B cell (primary cell): ENCODE results near the gene TLL2. TPM values are rescaled to one million over a fixed set of nuclear protein-coding genes. Genes with fewer than 3 reads are reported as not detected.

ENCODE experiments used
- ATAC-seq: fragments of 200-7000 bp; cut with Tn5 transposase; one replicate; pipeline ENCODE4 v1.10.0; 2021; ENCODE audit warnings: low read depth, mild to moderate bottlenecking, moderate number of reproducible peaks, moderate library complexity
- CTCF ChIA-PET: fragments of 350-600 bp; sonication (Branson Sonifier 250); formaldehyde crosslinking; loops from one replicate; lab custom pipeline; 2021; ENCODE audit warnings: antibody characterized with exemption, inconsistent platforms; lab: Charles Lee
- POLR2A ChIA-PET: fragments of 350-600 bp; sonication (Branson Sonifier 250); formaldehyde crosslinking; loops from one replicate; lab custom pipeline; 2021; ENCODE audit warnings: antibody characterized with exemption; lab: Charles Lee
- DNase-seq: peaks from one replicate; pipeline ENCODE4 v3.0.0; 2013
- H2AFZ ChIP-seq: 2 replicates; pipeline ENCODE4 v1.6.1; 2012; ENCODE audit warnings: mild to moderate bottlenecking, low read depth, low read length; ENCODE audit not compliant: insufficient read depth, poor library complexity, severe bottlenecking
- H3K27ac ChIP-seq, 2 donors: 1 replicate in 1 of 2; 2 replicates in 1 of 2; pipeline ENCODE4 v1.5.1; 2012 to 2013; ENCODE audit warnings: low read length in 2 of 2, mild to moderate bottlenecking in 2 of 2, moderate library complexity in 1 of 2
- H3K27me3 ChIP-seq, 4 experiments: fragments of 200-600 bp in 1 of 4; sonication (generic) in 1 of 4; replicated peaks in 1 of 4; 1 replicate in 2 of 4; 2 replicates in 2 of 4; pipeline versions ENCODE4 v1.6.1 to v1.7.0; 2013 to 2016; ENCODE audit warnings: low read length in 3 of 4, mild to moderate bottlenecking in 2 of 4, mixed read lengths in 1 of 4, moderate library complexity in 1 of 4; ENCODE audit not compliant: insufficient read depth in 4 of 4, control insufficient read depth in 3 of 4; ENCODE audit errors: control extremely low read depth in 1 of 4
- H3K36me3 ChIP-seq, 2 experiments: replicated peaks in 1 of 2; 1 replicate in 1 of 2; 2 replicates in 1 of 2; pipeline versions ENCODE4 v1.6.1 to v1.7.1; 2013; ENCODE audit warnings: low read length in 1 of 2; ENCODE audit not compliant: insufficient read depth in 2 of 2, control insufficient read depth in 1 of 2; ENCODE audit errors: control extremely low read depth in 1 of 2, extremely low read depth in 1 of 2
- H3K4me1 ChIP-seq, 2 donors: fragments of 200-600 bp in 1 of 2; sonication (generic) in 1 of 2; 1 replicate in 1 of 2; 2 replicates in 1 of 2; pipeline versions ENCODE4 v1.5.1 to v1.6.1; 2013 to 2017; ENCODE audit warnings: low read length in 2 of 2; ENCODE audit not compliant: control insufficient read depth in 2 of 2, insufficient read depth in 2 of 2
- H3K4me2 ChIP-seq: replicated peaks from 2 replicates; pipeline ENCODE3; 2012; ENCODE audit warnings: mild to moderate bottlenecking, low read depth, low read length; ENCODE audit not compliant: poor library complexity, severe bottlenecking
- H3K4me3 ChIP-seq, 5 experiments: fragments of 200-600 bp in 1 of 5; sonication (generic) in 1 of 5; 1 replicate in 3 of 5; 2 replicates in 2 of 5; pipeline versions ENCODE4 v1.5.1 to v1.7.0; 2011 to 2016; ENCODE audit warnings: low read length in 4 of 5, mild to moderate bottlenecking in 4 of 5, low read depth in 2 of 5, control low read depth in 1 of 5, moderate library complexity in 1 of 5; ENCODE audit not compliant: insufficient read depth in 1 of 5; ENCODE audit errors: control extremely low read depth in 1 of 5, extremely low read depth in 1 of 5
- H3K79me2 ChIP-seq: fragments of 200-600 bp; sonication (generic); one replicate; pipeline ENCODE4 v1.6.0; 2016; ENCODE audit warnings: low read length; ENCODE audit not compliant: control insufficient read depth, insufficient read depth
- H3K9ac ChIP-seq: fragments of 200-600 bp; sonication (generic); 2 replicates; pipeline ENCODE4 v1.6.1; 2017; ENCODE audit warnings: mild to moderate bottlenecking, low read length, moderate library complexity
- H3K9me3 ChIP-seq, 3 donors: one replicate each; pipeline versions ENCODE4 v1.6.1 to v1.7.1; 2013; ENCODE audit warnings: low read length in 2 of 3; ENCODE audit not compliant: control insufficient read depth in 2 of 3, insufficient read depth in 1 of 3; ENCODE audit errors: control extremely low read depth in 1 of 3
- H4K20me1 ChIP-seq: 2 replicates; pipeline ENCODE4 v1.6.0; 2012; ENCODE audit warnings: mild to moderate bottlenecking, low read length; ENCODE audit not compliant: insufficient read depth, control insufficient read depth, poor library complexity, severe bottlenecking
- H3K27ac Mint-ChIP-seq: one replicate; pipeline ENCODE4 v1.8.0; 2021; ENCODE audit warnings: mixed read lengths
- H3K27me3 Mint-ChIP-seq: one replicate; pipeline ENCODE4 v1.8.0; 2021; ENCODE audit warnings: mixed read lengths
- H3K4me1 Mint-ChIP-seq: one replicate; pipeline ENCODE4 v1.8.0; 2021; ENCODE audit warnings: mixed read lengths
- H3K4me3 Mint-ChIP-seq: one replicate; pipeline ENCODE4 v1.8.0; 2021; ENCODE audit warnings: mixed read lengths
- H3K9me3 Mint-ChIP-seq: one replicate; pipeline ENCODE4 v1.8.0; 2022; ENCODE audit warnings: mixed read lengths; ENCODE audit not compliant: insufficient read depth
- CTCF ChIP-seq: fragments of 200-600 bp; IDR thresholded peaks from one replicate; pipeline ENCODE4 v1.8.0; 2022; ENCODE audit warnings: antibody characterized with exemption, mild to moderate bottlenecking
- EZH2 ChIP-seq: IDR thresholded peaks from 2 replicates; pipeline ENCODE4 v1.6.1; 2012; ENCODE audit warnings: borderline replicate concordance, low read depth, mild to moderate bottlenecking, moderate library complexity, low read length; ENCODE audit not compliant: insufficient read depth, poor library complexity, severe bottlenecking
- WGBS: methylation state at CpG from one replicate; pipeline ENCODE4 v1.1.5; 2013; ENCODE audit warnings: missing lambda C conversion rate; ENCODE audit not compliant: insufficient coverage; 5-methylcytosine and 5-hydroxymethylcytosine counted together
- intact Hi-C: fragments of 100-400 bp; cut with micrococcal nuclease; formaldehyde crosslinking; loops from one replicate; pipeline ENCODE4 v1.10.0; 2022
- polyA plus RNA-seq: library from polyadenylated mRNA; depleted of rRNA; stranded (reverse); fragments of >200 nt; gene quantifications from 2 replicates; pipeline ENCODE4 v1.2.3, GENCODE V29; 2012
- total RNA-seq, 2 donors: library from RNA; stranded (reverse); fragments of 120-200 nt in 1 of 2; gene quantifications; 1 replicate in 1 of 2; 2 replicates in 1 of 2; pipeline versions ENCODE4 v1.2.3 to v1.2.4, GENCODE V29; 2013 to 2022

The TLL2 gene
- total and polyA plus RNA-seq, 2 donors (not counting 1 experiment from before 2014, with no cell fraction given), result 0.13 to 0.47 TPM

- no peak for ATAC-seq
- no peaks in the 10 kb centered on the region for H3K27me3 ChIP-seq
- Mint-ChIP-seq H3K4me1 (no peaks in the 10 kb centered on the region), H3K4me3 (no peak overlapping the region), H3K27me3 (peaks cover 13% of the 10 kb centered on the region), H3K9me3 (peaks cover 6% of the 10 kb centered on the region), H3K27ac (no peak overlapping the region)
- no peaks in the 10 kb centered on the region for H3K36me3 ChIP-seq
- no peaks in the 10 kb centered on the region for H4K20me1 ChIP-seq
- no peak overlapping the region for H3K27ac ChIP-seq
- H3K9ac ChIP-seq, result no peak overlapping the region
- CTCF ChIA-PET, result no interaction called here
- TF ChIP-seq EZH2 (no peak), CTCF (no peak)
- H3K4me1 ChIP-seq, result no peaks in the 10 kb centered on the region
- intact Hi-C loops, result no loop called here
- POLR2A ChIA-PET, result no interaction called here
- no peak overlapping the region for H2AFZ ChIP-seq
- peaks cover 0 to 2% (median 0%) of the 10 kb centered on the region in 3 donors for H3K9me3 ChIP-seq
- H3K4me3 ChIP-seq, result no peak overlapping the region
- no peaks in the 10 kb centered on the region for H3K79me2 ChIP-seq
- no peak overlapping the region for H3K4me2 ChIP-seq
- no peak for DNase-seq
These were observed 77.7 kb downstream of the TLL2 start for GRCh38 chr10:96436035-96436434.

GRCh38 chr10:96431211-96431970 is 82.3 kb downstream of the TLL2 start:
- ATAC-seq (no peak), DNase-seq (no peak)
- Histone ChIP-seq H4K20me1 (no peaks in the 10 kb centered on the region), H3K4me2 (no peak overlapping the region), H3K9ac (no peak overlapping the region), H3K27me3 (peaks cover 0 to 5% (median 2%) of the 10 kb centered on the region in 4 experiments), H3K36me3 (no peaks in the 10 kb centered on the region), H2AFZ (no peak overlapping the region), H3K27ac (no peak overlapping the region), H3K9me3 (peaks cover 0 to 2% (median 0%) of the 10 kb centered on the region in 3 donors), H3K4me3 (no peak overlapping the region), H3K4me1 (no peaks in the 10 kb centered on the region), H3K79me2 (no peaks in the 10 kb centered on the region)
- ChIA-PET CTCF (no interaction called here), POLR2A (no interaction called here)
- no peak overlapping the region for H3K27ac Mint-ChIP-seq
- peaks cover 4% of the 10 kb centered on the region for H3K9me3 Mint-ChIP-seq
- no peaks in the 10 kb centered on the region for H3K4me1 Mint-ChIP-seq
- peaks cover 24% of the 10 kb centered on the region for H3K27me3 Mint-ChIP-seq
- intact Hi-C loops, result no loop called here
- TF ChIP-seq CTCF (no peak), EZH2 (no peak)
- 91% methylated on average over 13 of the region's 15 CpGs for WGBS
- H3K4me3 Mint-ChIP-seq, result no peak overlapping the region
